Osteocyte (in vitro differentiated cells): Measurements from ENCODE around the gene NLRC5. TPM values are rescaled to one million over a fixed set of nuclear protein-coding genes. Genes with fewer than 3 reads are reported as not detected.

Experiments used
- DNase-seq: peaks from one replicate; pipeline ENCODE4 v3.0.0; 2021; ENCODE audit warnings: mixed read lengths; ENCODE audit not compliant: unreplicated experiment; ENCODE audit errors: extremely low spot score
- H3K27ac Mint-ChIP-seq: one replicate; pipeline ENCODE4 v1.8.0; 2021; ENCODE audit warnings: mild to moderate bottlenecking, mixed read lengths; ENCODE audit not compliant: unreplicated experiment
- H3K27me3 Mint-ChIP-seq: one replicate; pipeline ENCODE4 v1.8.0; 2021; ENCODE audit warnings: mixed read lengths; ENCODE audit not compliant: unreplicated experiment
- H3K36me3 Mint-ChIP-seq: one replicate; pipeline ENCODE4 v1.8.0; 2021; ENCODE audit warnings: mixed read lengths; ENCODE audit not compliant: unreplicated experiment
- H3K4me1 Mint-ChIP-seq: one replicate; pipeline ENCODE4 v1.8.0; 2021; ENCODE audit warnings: mixed read lengths; ENCODE audit not compliant: unreplicated experiment
- H3K4me3 Mint-ChIP-seq: one replicate; pipeline ENCODE4 v1.8.0; 2021; ENCODE audit warnings: mild to moderate bottlenecking, moderate library complexity, mixed read lengths; ENCODE audit not compliant: unreplicated experiment
- H3K9me3 Mint-ChIP-seq: one replicate; pipeline ENCODE4 v1.8.0; 2021; ENCODE audit warnings: mixed read lengths; ENCODE audit not compliant: unreplicated experiment
- total RNA-seq: library from RNA; stranded (reverse); gene quantifications from 2 replicates; pipeline ENCODE4 v1.2.1, GENCODE V29; 2021
- TF ChIP-seq, protein P1 (sequence below): fragments of 200-600 bp; sonication (generic); IDR thresholded peaks from 2 replicates; pipeline ENCODE4 v1.5.0; 2021; ENCODE audit warnings: antibody characterized with exemption, mild to moderate bottlenecking, moderate library complexity

The NLRC5 gene
- total RNA-seq, 1 donor from 2014 or later, result 24.7 TPM

DNA sequence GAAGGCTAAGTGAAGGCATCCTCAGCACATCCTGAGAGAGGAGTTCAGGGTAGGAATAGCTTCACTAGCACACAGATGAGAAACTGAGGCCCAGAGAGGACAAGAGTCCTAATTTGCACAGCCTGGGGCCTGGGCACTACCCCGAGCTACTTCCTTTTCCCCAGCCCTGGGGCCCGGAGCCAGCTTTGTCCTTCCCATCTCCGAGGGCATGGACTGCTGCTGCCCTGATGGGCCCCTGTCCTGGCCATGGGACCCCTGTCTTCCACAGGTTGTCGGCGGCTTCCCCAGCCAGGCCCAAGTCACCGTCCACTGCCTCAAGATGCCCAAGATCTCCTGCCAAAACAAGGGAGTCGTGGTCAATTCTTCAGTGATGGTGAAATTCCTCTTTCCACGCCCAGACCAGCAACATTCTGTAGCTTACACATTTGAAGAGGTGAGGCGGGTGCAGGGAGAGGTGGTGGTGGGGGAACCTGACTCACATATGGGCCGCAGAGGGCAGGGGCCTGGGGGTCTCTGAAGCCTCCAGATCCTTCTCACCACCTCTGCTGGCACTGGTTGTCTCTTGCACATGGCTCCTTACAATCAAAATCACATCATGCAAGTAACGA, 11.4 kb upstream of the NLRC5 start:
- H3K27me3 Mint-ChIP-seq, result no peaks in the 10 kb centered on the region
- no peaks in the 10 kb centered on the region for H3K36me3 Mint-ChIP-seq
- no peak overlapping the region for H3K27ac Mint-ChIP-seq

DNA sequence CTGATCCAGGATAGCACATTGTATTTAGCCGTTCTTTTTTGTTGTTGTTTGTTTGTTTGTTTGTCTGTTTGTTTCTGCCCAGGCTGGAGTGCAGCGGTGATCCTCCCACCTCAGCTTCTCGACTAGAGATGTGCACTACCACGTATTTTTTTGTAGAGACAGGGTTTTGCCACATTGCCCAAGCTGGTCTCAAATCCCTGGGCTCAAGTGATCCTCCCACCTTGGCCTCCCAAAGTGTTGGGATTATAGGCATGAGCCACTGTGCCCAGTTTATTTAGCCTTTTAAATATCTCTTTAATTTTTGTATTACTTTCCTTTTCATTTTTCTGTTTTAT, 9.2 kb upstream of the NLRC5 start:
- Mint-ChIP-seq H3K27me3 (no peaks in the 10 kb centered on the region), H3K36me3 (no peaks in the 10 kb centered on the region), H3K4me3 (no peak overlapping the region), H3K27ac (no peak overlapping the region), H3K9me3 (no peaks in the 10 kb centered on the region), H3K4me1 (peaks cover 7% of the 10 kb centered on the region)
- DNase-seq, result no peak
- TF ChIP-seq, protein P1, sequence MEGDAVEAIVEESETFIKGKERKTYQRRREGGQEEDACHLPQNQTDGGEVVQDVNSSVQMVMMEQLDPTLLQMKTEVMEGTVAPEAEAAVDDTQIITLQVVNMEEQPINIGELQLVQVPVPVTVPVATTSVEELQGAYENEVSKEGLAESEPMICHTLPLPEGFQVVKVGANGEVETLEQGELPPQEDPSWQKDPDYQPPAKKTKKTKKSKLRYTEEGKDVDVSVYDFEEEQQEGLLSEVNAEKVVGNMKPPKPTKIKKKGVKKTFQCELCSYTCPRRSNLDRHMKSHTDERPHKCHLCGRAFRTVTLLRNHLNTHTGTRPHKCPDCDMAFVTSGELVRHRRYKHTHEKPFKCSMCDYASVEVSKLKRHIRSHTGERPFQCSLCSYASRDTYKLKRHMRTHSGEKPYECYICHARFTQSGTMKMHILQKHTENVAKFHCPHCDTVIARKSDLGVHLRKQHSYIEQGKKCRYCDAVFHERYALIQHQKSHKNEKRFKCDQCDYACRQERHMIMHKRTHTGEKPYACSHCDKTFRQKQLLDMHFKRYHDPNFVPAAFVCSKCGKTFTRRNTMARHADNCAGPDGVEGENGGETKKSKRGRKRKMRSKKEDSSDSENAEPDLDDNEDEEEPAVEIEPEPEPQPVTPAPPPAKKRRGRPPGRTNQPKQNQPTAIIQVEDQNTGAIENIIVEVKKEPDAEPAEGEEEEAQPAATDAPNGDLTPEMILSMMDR, result no peak

More for the DNA sequence above, 11.4 kb upstream of the NLRC5 start:
- TF ChIP-seq, protein P1, result no peak
- DNase-seq, result no peak
- no peak overlapping the region for H3K4me3 Mint-ChIP-seq
- H3K9me3 Mint-ChIP-seq, result no peaks in the 10 kb centered on the region
- H3K4me1 Mint-ChIP-seq, result peaks cover 3% of the 10 kb centered on the region

DNA sequence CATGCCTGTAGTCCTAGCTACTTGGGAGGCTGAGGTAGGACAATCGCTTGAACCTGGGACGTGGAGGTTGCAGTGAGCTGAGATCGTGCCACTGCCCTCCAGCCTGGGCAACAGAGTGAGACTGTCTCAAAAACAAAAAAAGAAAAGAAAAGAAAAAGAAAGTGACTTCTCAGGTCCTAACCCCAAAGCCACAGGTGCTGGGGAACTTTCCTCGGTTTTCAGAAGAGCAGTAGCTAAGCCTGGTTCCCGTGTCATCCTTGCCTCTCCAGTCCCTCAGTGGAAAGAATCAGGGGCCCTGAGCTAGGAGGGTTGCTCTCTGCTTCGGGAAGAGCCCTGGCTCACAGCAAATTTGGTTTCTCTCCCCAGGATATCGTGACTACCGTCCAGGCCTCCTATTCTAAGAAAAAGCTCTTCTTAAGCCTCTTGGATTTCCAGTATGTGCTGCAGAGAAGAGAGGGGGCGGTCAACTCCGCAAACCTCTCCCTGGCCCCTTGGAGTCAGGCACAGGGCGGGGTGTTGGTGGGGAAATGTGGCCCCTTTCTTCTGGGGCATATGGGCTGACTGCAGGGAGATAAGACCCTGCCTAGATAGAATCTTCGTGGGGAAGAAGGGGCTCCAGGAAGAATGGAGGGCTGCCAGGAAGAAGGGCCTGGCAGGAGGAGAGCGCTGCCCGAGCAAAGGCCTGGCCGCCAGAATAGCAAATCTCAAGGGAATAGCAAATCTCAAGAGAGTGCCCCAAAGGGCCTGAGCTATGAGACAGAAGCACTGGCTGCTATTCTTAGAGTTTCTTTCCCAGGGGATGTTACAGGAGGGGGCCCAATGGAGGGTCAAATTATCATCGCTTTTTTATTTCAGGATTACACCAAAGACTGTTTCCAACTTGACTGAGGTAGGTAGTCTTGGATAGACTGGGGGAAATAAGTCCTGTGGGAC, 8.3 kb upstream of the NLRC5 start:
- DNase-seq, result no peak
- Mint-ChIP-seq H3K27me3 (no peaks in the 10 kb centered on the region), H3K4me3 (no peak overlapping the region), H3K27ac (no peak overlapping the region), H3K36me3 (no peaks in the 10 kb centered on the region), H3K4me1 (peaks cover 16% of the 10 kb centered on the region), H3K9me3 (no peaks in the 10 kb centered on the region)
- TF ChIP-seq, protein P1, result no peak

DNA sequence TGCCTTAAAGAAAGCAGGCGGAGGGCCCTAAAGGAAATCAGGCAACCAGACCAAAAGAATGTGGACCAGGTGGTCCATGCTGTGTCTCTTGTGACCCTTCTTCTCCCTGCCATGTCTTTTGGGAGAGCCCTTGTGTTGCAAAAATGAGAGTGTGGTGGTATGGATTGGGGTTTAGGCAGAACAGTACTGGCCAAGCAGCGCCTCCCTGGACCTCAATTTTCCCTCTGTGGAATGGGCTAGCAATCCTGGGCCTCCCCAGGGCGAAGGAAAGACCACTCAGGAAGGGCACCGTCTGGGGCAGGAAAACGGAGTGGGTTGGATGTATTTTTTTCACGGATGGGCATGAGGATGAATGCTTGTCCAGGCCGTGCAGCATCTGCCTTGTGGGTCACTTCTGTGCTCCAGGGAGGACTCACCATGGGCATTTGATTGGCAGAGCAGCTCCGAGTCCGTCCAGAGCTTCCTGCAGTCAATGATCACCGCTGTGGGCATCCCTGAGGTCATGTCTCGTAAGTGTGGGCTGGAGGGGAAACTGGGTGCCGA, 7.6 kb upstream of the NLRC5 start:
- no peak overlapping the region for H3K4me3 Mint-ChIP-seq

More for the DNA sequence above, 7.6 kb upstream of the NLRC5 start:
- peaks cover 16% of the 10 kb centered on the region for H3K4me1 Mint-ChIP-seq
- H3K27ac Mint-ChIP-seq, result no peak overlapping the region
- no peaks in the 10 kb centered on the region for H3K36me3 Mint-ChIP-seq
- H3K9me3 Mint-ChIP-seq, result no peaks in the 10 kb centered on the region
- no peaks in the 10 kb centered on the region for H3K27me3 Mint-ChIP-seq
- no peak for DNase-seq
- TF ChIP-seq, protein P1, result no peak
